HG03439 (cell line): Measurements from ENCODE around the gene USP40.

Source experiments
- ATAC-seq: cut with Tn5 transposase; IDR thresholded peaks from one replicate; pipeline ENCODE4 v1.9.1; 2021; ENCODE audit warnings: mild to moderate bottlenecking, moderate library complexity; ENCODE audit not compliant: unreplicated experiment

Gene USP40

DNA sequence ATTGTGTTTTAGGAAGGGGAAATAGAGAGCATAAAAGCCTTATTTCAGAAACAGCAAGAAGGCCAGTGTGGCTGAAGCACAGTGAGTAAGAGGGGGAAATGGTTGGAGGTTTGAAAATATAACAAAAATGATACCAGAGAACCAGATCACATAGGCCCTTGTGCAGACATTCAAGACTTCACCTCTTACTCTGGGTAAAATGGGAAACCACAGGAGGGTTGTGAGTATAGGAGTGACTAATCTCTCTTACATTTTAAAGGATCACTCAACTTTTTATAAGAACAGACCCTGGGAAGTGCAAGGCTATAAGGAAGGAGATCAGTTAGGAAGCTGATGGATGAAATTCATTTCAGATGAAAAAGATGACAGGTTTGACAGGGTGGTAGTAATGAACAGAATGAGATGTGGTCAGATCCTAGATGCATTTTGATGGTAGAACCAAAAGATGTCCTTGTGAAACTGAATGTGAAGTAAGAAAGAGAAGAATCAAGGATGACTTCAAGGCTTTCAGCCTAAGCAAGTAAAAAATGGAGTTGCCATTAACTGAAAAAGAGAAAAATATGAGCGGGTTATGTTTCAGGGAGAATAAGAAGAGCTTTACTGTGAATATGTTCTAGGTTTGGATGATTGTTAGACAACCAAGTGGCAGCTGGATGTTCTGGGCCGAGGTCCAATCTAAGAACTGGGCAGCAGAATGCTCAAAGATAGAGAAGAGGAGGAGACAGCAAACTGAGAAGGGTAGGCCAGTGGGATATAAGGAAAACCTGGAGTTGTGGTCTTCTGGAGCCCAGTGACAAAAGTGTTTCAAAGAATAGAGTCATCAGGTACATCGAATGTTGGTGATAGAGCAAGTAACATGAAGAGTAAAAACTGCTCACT is 65.1 kb downstream of the USP40 start:
- no peak for ATAC-seq

DNA sequence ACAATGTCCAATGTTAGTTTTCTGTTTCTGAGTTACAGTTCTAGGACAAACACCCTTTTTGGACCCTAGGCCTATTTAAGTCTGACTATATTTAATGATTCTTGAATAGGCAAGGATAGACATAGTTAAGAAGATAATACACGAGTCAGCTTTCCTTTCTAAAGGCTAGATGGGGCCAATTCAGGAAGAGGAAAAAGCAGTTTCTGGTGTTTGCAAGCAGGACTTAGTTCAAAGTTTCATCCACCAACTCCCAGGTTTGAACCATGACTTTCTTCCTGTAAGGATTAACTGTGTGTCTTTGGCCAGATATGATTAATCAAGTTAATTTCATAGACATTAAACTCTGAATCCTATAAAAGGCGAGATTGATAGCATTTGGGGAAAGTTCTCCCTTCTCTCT is 66.7 kb downstream of the USP40 start:
- no peak for ATAC-seq

DNA sequence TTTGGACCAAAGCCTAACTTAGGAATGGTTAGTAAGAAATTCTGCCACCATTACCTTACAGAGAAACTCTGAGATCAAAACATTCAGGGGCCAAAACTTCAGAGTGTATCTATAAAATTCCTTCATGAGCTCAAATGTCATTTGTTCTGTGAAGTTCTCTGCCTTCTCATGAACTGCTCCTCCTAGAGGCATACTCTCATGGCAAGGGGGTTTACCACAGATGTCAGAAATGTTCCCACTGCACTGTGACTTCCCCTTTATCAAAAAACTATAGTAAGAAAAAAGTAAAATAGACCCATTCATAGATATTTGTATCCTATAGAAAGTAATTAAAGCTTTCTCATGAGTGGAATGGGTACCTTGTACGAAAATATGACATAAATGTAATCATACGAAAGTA is 68.5 kb downstream of the USP40 start:
- ATAC-seq = no peak

DNA sequence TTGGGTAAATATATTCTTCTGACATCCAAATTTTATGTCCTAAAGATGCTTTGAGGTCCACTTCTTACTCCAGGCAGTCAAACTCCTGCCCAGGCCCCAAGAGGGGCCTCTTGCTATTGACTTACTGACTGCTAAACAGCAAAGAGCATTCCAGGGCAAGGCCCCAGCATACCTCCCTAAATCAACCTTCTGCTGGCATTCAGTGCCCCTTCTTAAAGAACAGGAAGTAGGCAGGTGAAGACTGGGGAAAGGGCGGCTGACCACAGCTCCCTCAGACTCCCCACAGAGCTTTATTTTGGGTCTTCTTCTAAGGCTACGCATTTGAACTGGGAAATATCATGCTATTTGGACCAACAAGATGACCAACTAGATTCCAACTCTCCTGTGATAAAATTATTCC is 68.9 kb downstream of the USP40 start:
- ATAC-seq = no peak

DNA sequence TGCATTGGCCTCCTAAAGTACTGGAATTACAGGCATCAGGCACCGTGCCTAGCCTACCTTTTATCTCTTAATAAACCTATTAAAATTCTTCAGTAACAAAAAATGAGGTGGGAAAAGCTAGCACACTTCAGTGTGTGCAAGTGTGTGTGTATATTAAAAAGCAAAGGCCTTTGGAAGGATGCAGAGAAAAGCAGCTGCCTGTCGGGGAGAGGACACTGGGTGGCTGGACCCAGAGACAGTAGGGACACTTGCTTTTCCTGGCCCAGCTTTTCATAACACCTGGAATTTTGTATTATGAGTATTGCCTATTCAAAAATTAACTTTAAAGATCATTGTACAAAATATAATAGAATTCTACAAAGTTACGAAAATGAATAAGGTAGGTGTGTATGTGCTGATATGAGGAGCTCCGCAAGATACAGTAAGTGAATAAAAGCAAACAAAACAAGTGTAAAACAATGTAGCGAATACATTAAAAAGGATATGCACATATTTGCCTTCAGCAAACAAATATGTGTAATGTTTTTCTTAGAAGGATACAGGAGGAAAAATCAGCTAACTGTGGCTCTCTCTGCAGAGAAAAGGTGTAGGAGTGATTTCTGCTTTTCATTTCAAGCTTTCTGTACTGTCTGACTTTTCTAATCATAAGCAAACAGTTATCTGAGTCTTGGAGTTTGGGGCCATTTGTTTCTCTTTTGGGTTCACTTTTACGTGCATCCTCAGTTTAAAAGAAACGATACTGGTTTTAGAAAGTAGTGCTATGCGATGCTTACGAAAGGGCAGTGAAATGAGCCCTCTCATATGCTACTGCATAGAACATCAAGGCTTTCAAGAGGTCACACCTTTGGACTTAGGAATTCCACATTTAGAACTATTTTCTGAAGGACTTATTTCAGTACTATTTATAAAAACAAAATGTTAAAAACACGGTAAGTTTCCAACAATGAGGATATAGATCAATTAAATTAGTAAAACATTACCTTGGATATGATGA is 70.8 kb downstream of the USP40 start:
- ATAC-seq = no peak

DNA sequence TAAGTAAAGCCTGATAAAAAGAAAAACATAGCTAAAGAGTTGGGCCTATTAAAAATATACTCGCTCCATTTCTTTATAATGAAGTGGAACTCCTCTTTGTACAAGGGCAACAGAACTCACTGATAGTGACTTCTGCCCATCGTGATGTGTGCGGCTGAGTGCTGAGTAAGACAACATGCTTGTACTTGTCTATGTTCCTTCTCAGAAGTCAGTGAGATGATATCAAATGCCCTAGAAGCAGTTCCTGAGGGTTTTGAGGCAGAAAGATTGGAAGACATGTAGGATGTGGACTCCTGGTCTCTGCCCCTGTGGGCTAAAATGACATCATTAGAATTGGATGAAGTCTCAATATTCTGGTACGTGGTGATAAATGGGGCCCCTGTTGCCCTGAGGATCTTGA is 73.8 kb downstream of the USP40 start:
- no peak for ATAC-seq

DNA sequence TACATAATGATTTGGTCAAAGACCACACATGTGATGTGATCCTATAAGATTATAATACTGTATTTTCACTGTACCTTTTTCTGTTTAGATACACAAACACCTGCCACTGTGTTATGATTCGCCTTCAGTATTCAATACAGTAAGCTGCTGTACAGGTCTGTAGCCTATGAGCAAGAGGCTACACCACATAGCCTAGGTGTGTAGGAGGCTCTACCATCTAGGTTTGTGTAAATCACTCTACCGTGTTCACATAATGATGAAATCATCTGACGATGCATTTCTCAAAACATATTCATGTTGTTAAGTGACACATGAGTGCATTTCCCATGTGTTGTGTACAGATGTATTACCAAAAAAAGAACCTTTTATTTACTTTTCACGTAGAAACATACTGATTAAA is 74.5 kb downstream of the USP40 start:
- ATAC-seq = no peak

DNA sequence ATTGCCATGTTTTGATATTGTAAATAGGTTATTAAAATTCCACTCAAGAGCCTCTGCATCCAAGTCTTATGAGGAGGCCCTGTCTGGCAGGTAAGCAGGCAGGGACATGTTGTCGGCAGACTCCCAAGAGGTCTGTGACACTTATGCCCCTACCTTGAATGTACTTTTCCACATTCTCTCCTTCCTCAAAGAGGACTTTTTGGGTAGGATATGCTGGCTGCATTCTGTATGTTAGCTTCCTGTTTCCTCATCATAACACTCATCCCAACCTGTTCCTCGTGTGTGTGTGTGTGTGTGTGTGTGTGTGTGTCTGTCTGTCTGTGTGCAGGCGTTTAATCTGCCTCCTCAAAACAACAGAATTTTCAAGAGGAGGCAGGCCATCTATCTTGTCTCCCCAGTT is 75.3 kb downstream of the USP40 start:
- no peak for ATAC-seq

DNA sequence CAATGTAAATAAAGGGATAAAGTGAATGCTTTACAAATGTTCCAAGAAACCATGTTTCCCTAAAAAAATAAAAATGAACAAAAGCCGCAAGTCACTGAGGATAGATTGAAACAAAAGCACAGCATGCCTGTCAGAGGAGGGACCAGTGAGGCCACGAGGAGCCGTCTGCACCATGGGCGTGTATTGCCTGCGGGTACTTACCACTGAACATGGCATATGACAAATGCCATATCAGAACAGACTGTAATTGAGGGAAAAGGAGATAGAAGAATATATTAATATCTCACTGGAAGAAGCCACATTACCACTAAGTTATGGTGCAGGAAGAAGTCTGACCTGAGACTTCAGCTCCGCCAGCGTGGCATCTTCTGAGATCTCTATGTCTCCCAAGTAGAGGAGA is 75.8 kb downstream of the USP40 start:
- no peak for ATAC-seq

DNA sequence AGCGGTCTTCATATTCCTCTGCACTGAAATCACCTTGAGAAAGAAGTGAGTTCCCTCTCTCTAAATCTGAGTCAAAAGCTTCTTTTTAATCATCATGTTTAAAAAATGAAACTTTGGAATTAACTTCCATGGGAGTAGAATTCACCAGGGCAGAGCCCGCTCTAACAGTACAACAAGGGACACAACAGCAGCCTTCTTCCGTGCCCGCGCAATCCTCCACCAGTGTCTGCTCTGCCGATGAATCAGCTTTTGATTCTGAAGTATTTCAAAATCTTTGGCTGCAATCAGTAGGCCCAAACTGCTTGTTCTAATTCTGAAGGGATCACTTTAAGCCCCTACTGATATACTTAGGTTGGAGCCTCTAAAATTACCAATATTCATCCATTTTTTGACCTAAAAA is 76.9 kb downstream of the USP40 start:
- no peak for ATAC-seq

DNA sequence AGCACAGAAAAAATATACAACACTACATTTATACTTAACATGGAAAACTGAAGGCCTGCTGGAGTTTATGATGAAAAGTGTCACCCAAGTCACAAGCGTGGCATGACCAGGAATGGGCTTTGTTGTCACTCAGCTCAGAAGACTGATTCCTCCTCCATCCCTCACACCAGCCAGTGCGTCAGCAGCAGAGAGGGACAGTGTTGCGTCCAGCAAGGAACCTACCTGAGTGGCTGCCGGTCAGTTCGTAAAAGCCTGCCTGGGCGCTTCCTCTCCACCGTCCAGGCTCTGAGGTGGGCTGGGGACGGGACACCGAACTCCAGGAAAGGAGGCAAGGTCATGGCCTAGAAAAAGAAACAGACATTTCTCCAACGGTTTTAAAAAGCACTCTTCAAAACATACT is 77.4 kb downstream of the USP40 start:
- no peak for ATAC-seq

DNA sequence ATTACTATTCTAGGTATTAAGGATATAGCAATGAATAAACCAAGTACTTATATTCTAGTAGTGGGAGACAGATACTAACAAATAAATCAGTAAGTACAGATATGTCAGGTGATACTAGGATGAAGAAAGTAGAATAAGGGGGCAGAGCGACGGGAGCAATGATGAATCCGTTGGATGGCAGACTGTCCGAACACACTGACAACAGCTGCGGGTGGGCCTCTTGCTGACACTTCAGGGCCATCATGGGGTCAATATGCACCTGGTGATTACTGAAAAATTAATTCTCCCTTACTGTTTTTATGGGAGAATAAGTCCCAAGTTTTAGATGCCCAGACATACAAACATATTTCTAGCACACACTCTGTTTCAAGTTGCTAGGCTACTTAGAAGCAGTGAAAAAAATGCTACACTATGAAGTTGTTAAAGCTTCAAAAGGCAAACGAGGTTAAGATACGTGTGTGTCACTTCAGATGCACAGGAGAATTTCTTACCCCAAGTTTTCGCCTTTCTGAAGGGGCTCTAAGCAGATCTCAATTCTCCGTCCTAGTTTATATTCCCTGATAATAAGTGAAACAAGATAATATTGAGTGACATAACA is 78.7 kb downstream of the USP40 start:
- no peak for ATAC-seq

DNA sequence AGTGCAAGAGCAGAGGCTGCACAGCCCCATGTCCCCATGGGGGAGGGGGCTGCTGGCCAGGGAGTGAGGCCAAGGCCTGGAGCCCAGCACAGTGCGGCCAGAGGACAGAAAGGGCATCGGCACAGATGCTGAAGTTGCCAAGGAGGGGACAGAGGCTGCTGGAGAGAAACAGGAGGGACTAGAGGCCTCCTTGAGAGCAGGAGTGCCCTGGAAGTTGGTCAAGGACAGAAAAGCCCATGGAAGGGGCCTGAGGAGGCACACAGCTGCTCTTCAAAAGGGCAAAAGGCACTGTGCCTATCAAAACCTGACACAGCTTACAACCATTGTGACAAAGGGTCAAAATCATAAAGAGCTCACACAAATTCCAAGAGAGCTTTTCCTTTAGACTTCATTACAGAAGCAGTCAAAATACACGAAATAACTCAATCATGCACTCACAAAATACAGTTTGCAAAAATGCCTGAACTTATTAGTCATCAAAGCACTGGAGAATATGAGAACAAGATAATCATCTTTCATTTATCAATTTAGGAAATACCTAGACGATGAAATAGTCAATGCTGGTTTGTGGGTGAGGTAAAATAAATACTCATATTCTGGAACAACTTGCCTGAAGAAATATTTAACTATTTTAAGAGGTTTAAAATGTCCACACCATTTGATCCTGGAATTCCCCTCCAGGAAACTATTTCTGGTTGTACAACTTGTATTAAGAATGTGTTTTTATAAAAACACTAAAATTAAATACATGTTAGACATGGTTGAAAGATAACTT is 79.6 kb downstream of the USP40 start:
- ATAC-seq = no peak

DNA sequence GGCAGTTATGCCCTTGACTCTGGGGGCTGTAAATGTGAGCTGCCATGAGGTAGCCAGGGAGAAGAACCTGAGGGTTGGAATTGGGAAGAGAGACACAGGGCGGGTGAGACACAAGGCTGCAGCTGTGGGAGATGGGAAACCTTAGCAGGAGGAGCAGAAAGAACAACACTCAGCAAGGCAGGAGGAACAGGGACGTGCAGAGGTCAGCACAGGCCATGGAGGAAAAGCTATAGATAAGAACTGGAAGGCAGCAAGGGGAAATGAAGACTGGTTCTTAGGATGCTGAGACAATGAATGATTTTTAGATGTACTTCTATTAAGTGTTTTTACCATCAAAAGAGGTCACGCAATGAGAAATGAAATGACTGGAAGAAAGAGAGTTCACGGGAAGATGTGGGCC is 80.2 kb downstream of the USP40 start:
- ATAC-seq = no peak

DNA sequence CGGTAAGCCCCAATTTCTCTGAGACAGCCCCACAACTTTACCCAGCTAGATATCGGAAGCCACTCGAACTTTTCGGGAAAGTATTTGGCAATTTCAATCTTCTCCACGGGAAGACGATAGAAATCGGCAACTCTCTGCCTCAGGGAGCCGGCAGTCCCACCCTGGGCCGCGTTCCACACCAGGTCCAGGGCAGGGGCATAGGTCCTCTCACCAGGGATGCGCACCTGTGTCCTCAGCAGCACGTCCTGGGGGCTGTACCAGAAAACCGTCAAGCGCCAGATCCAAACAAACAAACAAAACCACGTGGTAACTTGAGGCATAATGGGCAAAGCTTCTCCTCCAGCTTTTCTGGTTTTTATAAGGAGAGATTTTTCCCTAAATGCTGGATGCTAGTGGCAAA is 80.9 kb downstream of the USP40 start:
- no peak for ATAC-seq

DNA sequence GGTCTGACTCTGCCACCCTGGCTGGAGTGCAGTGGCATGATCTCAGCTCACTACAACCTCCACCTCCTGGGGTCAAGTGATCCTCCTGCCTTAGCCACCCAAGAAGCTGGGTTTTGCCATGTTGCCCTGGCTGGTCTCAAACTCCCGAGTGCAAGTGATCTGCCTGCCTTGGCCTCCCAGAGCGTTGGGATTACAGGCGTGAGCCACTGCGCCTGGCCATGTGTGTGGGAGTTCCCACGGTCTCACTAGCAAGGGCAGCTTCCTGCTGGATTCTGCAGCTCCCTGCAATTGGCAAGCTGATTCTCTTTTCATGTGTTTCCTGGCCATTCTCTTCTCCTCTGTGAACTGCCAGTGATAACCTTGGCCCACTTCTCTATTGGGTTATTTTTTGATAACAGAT is 84.0 kb downstream of the USP40 start:
- no peak for ATAC-seq

DNA sequence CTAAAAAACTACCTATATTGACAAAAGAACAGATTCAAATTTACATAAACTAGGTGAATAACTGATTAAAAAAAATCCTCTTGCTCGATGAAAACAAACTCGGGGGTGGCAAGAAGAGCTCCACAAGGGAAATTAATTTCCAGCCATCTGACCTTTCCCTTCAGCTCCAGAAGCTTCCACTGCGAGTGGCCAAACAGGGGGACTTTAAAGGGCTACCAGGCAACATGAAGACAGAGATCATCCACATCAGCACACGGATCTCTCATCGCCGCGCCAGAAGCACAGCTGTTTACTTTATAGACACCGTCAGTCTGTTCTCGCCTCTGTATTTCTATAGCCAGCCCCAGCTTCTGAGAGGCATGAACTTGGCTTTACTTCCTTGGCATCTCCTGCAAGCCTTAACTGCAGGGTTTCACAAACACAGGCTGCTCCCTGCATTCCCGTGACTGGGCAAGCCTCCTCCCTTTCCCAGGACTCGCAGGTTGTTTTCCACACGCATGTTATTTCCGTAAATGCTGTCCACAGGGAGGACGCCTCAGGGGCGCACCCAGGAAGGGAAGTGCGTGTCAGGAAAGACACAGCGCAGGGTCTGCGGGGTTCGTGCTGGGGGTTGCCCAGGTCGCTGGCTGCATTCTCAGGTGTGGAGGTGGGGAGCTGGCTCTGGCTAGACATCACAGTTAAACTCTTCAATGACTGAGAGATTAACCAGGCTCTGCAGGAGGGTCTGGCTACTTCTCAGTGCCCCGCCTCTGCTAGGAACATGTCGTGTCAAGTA is 85.0 kb downstream of the USP40 start:
- no peak for ATAC-seq

DNA sequence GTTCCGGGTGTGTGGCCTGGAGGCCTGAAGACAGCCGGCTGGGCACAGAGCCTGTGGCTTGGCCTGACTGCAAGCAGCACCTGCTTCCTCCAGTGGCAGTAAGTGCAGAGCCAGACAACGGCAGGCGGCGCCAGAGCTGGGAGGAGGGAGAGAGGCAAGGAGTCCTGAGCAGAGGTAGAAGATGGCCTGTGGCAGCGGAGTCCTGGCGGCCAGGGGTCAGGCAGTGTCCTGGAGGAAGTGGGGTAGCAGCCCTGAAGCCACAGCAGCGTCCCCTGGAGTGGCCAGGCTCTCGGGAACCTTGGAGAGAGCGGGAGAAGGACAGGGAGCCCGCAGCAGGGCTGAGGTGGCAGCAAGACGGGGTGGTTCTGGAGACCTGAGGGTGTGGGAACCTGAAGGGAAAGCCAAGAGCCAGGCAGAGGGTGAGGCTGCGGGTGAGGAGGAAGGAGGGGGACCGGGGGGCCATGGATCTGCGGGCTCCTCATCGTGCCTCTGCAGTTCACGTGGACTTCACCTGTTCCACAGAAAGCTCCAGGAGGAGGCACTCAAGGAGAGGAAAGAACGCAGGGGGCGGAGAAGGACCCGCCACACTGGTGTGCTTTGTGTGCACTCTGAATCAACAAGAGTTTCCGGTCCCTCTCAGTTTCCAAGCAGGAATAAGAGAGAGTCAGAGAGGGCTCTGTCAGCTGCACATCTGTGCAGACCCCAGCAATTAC is 85.9 kb downstream of the USP40 start:
- ATAC-seq = no peak
